Left ventricle myocardium inferior (tissue), 1 donor: ENCODE data around the gene KCNT2. TPM values are rescaled to one million over a fixed set of nuclear protein-coding genes. Genes with fewer than 3 reads are reported as not detected.

Source experiments
- DNase-seq: peaks from one replicate; pipeline ENCODE4 v3.0.0-alpha.2; 2020
- H3K27ac ChIP-seq: fragments of 200-600 bp; replicated peaks from 2 replicates; pipeline ENCODE4 v1.8.0; 2021
- H3K27me3 ChIP-seq: fragments of 200-600 bp; 2 replicates; pipeline ENCODE4 v1.8.0; 2021; ENCODE audit warnings: low read depth
- H3K36me3 ChIP-seq: fragments of 200-600 bp; 2 replicates; pipeline ENCODE4 v1.8.0; 2021
- H3K4me1 ChIP-seq: fragments of 200-600 bp; 2 replicates; pipeline ENCODE4 v1.8.0; 2021
- H3K4me3 ChIP-seq: fragments of 200-600 bp; 2 replicates; pipeline ENCODE4 v1.8.0; 2021; ENCODE audit warnings: mild to moderate bottlenecking, moderate library complexity
- H3K9me3 ChIP-seq: fragments of 200-600 bp; replicated peaks from 2 replicates; pipeline ENCODE4 v1.8.0; 2021
- intact Hi-C: fragments of 100-400 bp; cut with micrococcal nuclease; formaldehyde crosslinking; loops from one replicate; pipeline ENCODE4 v1.11.0; 2022
- total RNA-seq: library from RNA; stranded (reverse); fragmentation: NEBNext Ultra II Directional; extraction: Animal tissue kit (Norgen Biotek cat#: 25700); gene quantifications from one replicate; pipeline ENCODE4 v1.2.1, GENCODE V29; 2021
- TF ChIP-seq, protein P1 (sequence below): fragments of 200-600 bp; IDR thresholded peaks from 2 replicates; pipeline ENCODE4 v1.8.0; 2021; ENCODE audit warnings: antibody characterized with exemption, mild to moderate bottlenecking, borderline replicate concordance
- donor health status: DM: no; HTN: yes; CAD: no; lungs with severe emphysema.

Gene KCNT2
- total RNA-seq, 1 donor from 2014 or later: 0.60 TPM

DNA sequence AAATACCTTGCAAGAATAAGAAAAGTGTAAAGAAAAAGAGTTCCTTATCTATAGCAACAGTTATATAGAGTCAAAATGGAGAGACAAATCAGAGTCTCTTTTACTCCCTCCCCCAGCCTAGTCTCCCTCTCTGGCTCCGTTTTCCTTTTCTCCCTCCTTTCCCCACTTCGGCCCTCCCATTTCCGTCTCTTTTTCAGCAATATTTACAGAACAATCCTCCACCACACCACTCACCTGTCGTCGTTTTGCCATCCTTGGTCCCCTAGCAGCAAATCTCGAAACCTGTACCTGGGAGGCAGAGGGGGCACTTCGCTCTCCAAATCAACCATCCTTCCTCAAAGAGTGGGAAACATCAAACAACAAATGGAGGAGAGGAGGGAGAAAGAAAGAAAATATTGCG, 259 bp downstream of the KCNT2 start:
- DNase-seq: no peak
- H3K27ac ChIP-seq: peak overlapping the region; percentile 74
- H3K4me1 ChIP-seq: peaks cover 16% of the 10 kb centered on the region
- no peaks in the 10 kb centered on the region for H3K36me3 ChIP-seq
- intact Hi-C loops: no loop called here
- TF ChIP-seq, protein P1, sequence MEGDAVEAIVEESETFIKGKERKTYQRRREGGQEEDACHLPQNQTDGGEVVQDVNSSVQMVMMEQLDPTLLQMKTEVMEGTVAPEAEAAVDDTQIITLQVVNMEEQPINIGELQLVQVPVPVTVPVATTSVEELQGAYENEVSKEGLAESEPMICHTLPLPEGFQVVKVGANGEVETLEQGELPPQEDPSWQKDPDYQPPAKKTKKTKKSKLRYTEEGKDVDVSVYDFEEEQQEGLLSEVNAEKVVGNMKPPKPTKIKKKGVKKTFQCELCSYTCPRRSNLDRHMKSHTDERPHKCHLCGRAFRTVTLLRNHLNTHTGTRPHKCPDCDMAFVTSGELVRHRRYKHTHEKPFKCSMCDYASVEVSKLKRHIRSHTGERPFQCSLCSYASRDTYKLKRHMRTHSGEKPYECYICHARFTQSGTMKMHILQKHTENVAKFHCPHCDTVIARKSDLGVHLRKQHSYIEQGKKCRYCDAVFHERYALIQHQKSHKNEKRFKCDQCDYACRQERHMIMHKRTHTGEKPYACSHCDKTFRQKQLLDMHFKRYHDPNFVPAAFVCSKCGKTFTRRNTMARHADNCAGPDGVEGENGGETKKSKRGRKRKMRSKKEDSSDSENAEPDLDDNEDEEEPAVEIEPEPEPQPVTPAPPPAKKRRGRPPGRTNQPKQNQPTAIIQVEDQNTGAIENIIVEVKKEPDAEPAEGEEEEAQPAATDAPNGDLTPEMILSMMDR: no peak
- no peaks in the 10 kb centered on the region for H3K9me3 ChIP-seq
- H3K27me3 ChIP-seq: peaks cover 38% of the 10 kb centered on the region
- H3K4me3 ChIP-seq: peak overlapping the region; percentile 65

DNA sequence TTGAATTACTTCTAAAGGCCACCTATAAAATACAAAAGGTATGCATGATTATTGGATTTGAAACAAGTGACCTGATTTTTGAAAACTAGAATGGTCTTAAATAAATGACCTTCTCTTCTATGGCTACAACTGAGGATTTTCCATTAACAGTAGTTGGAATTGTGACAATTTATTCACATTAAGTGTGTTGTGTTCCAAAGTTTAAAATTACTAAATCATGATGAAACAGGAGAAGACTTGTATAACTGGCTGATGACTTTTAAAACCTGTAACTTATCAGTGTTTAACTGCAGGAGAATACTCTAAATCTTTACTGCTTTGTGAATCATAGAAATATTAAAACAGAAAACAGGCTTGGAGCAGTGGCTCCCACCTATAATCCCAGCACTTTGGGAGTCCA, 4.6 kb downstream of the KCNT2 start:
- intact Hi-C loops: no loop called here
- H3K36me3 ChIP-seq: no peaks in the 10 kb centered on the region
- H3K4me1 ChIP-seq: peaks cover 11% of the 10 kb centered on the region
- TF ChIP-seq, protein P1: no peak
- no peaks in the 10 kb centered on the region for H3K9me3 ChIP-seq
- H3K27ac ChIP-seq: no peak overlapping the region
- DNase-seq: no peak
- H3K27me3 ChIP-seq: peaks cover 28% of the 10 kb centered on the region
- H3K4me3 ChIP-seq: no peak overlapping the region

DNA sequence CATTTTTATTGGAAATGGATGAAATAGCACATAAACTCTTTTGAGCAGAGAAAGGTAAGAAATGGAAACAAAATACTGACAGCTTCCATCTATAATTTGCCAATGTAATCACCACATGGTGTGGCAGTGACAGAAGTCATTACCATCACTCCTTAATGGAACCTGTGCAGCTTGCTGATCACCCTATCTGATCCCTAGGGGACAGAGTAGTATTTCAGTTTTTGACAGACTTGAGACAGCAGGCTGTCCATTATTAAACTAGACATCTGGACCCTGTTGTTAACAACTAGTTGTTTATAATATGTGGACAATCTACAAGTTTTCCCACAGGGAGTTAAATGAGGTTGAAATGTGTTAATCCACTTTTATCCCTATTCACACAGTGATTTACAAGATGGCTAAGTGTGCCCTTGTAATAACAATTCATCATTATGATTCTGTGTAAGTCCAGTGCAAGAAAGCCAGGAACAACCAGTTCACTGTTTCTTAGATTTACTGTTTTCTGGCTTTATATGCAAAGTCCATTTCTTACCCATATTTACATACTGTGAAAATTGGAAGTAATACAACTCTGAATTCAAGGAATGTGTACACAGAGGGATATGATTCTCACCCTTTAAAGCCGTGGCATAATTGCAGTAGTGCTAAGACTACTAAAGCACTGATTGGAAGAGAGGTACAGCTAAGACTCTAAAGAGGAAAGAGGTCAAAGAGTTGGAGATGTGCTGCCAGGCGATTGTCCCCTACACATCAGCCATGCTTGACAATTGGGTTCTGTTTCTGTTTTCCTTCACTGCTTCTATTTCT, 9.1 kb downstream of the KCNT2 start:
- DNase-seq: no peak
- TF ChIP-seq, protein P1: no peak
- no peaks in the 10 kb centered on the region for H3K4me1 ChIP-seq
- no peaks in the 10 kb centered on the region for H3K27me3 ChIP-seq
- no peaks in the 10 kb centered on the region for H3K9me3 ChIP-seq
- H3K36me3 ChIP-seq: no peaks in the 10 kb centered on the region
- intact Hi-C loops: no loop called here
- H3K27ac ChIP-seq: no peak overlapping the region
- H3K4me3 ChIP-seq: no peak overlapping the region

DNA sequence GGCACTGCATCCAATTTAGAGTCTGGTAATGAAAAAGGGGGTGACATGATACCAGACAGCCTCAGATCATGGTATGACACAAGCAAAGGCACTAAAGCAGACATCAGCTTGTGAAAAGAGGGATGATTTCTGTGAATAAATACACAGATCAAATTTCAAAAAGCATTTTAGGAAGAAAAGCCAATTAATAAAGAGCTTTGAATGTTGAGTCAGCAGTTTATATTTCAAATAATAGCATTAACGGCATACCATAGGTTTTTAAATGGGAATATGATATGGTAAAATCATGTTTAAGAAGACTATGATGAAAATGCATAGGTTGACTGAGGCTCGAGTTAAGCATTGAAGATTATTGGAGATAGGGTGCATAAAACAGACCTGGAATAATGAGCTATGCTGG, 13.5 kb downstream of the KCNT2 start:
- Histone ChIP-seq H3K36me3 (no peaks in the 10 kb centered on the region), H3K9me3 (no peaks in the 10 kb centered on the region), H3K27me3 (no peaks in the 10 kb centered on the region), H3K4me1 (no peaks in the 10 kb centered on the region), H3K27ac (no peak overlapping the region), H3K4me3 (no peak overlapping the region)
- intact Hi-C loops: no loop called here
- no peak for DNase-seq
- TF ChIP-seq, protein P1: no peak

DNA sequence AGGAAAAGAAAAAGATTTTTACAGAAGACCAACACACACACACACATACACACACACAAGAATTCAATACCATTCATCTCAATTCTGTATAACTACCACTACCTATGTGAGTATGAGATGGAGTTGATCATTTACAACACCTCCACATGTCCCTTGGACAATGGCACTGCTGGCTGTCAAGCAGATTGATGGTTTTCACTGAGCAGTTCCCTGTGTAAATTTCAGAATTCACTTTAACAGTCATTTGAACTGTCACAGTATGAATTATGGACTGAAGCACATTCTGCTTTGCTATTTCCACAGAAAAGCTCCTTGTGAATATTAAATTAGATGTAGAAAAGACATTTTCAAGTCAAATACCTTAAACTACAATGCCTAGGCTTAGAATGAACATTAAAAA, 14.3 kb downstream of the KCNT2 start:
- no peaks in the 10 kb centered on the region for H3K36me3 ChIP-seq
- H3K27ac ChIP-seq: no peak overlapping the region
- no peaks in the 10 kb centered on the region for H3K9me3 ChIP-seq
- intact Hi-C loops: no loop called here
- TF ChIP-seq, protein P1: no peak
- H3K27me3 ChIP-seq: no peaks in the 10 kb centered on the region
- no peaks in the 10 kb centered on the region for H3K4me1 ChIP-seq
- no peak for DNase-seq
- no peak overlapping the region for H3K4me3 ChIP-seq
